Activated CD4-positive, alpha-beta memory T cell treated with anti-CD3 and anti-CD28 coated beads for 36 hours (primary cell): ENCODE data around the gene NLRP10. TPM values are rescaled to one million over a fixed set of nuclear protein-coding genes. Genes with fewer than 3 reads are reported as not detected.
A peak's percentile ranks its signal among the peaks of the same experiment; 100 is the strongest.
"Not testable (repeated sequence)": the region's sequence is repeated elsewhere in the genome, so short reads cannot be mapped to it uniquely, and the experiment has no call there.

Source experiments
- CTCF ChIA-PET: fragments of 350-600 bp; sonication (Branson Sonifier 250); formaldehyde crosslinking; loops from one replicate; lab custom pipeline; 2021; ENCODE audit warnings: antibody characterized with exemption, inconsistent platforms; lab: Charles Lee
- POLR2A ChIA-PET: fragments of 350-600 bp; sonication (Branson Sonifier 250); formaldehyde crosslinking; loops from one replicate; lab custom pipeline; 2021; ENCODE audit warnings: antibody characterized with exemption; lab: Charles Lee
- DNase-seq: peaks from one replicate; pipeline ENCODE4 v3.0.0-alpha.2; 2020
- H3K27ac Mint-ChIP-seq: one replicate; pipeline ENCODE4 v1.8.0; 2021; ENCODE audit warnings: mixed read lengths
- H3K27me3 Mint-ChIP-seq: one replicate; pipeline ENCODE4 v1.8.0; 2021; ENCODE audit warnings: mixed read lengths
- H3K36me3 Mint-ChIP-seq: one replicate; pipeline ENCODE4 v1.8.0; 2021; ENCODE audit warnings: mixed read lengths
- H3K4me1 Mint-ChIP-seq: one replicate; pipeline ENCODE4 v1.8.0; 2021; ENCODE audit warnings: low read depth, mixed read lengths
- H3K4me3 Mint-ChIP-seq: one replicate; pipeline ENCODE4 v1.8.0; 2021; ENCODE audit warnings: mild to moderate bottlenecking, mixed read lengths
- H3K9me3 Mint-ChIP-seq: one replicate; pipeline ENCODE4 v1.8.0; 2021; ENCODE audit warnings: mixed read lengths
- intact Hi-C: fragments of 100-400 bp; cut with micrococcal nuclease; formaldehyde crosslinking; loops from one replicate; pipeline ENCODE4 v1.15.1; 2023
- total RNA-seq, 2 experiments: library from RNA; stranded (reverse); gene quantifications; one replicate each; pipeline ENCODE4 v1.2.3, GENCODE V29; 2021

The NLRP10 gene
- total RNA-seq, 2 experiments from 2014 or later: not detected

DNA sequence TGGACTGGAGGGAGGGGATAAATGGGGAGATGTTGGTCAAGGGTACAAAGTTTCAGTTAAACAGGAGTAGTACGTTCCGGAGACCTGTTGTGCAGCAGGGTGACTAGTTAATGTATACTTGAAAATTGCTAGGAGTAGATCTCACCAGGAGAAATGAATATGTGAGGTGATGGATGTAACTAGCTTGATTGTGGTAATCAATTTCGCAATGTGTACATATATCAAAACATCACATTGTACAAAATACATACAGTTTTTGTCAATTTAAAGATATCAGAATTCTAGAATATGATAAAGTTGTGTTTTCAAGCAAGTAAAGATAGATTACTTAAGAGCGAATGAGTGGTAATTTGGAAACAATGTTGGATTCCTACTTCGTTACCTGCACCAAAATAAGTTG is 35.1 kb upstream of the NLRP10 start:
- Mint-ChIP-seq H3K36me3 (peaks cover 31% of the 10 kb centered on the region), H3K9me3 (no peaks in the 10 kb centered on the region), H3K27me3 (no peaks in the 10 kb centered on the region), H3K4me1 (peaks cover 5% of the 10 kb centered on the region), H3K4me3 (no peak overlapping the region), H3K27ac (no peak overlapping the region)
- intact Hi-C loops: no loop called here
- DNase-seq: no peak
- CTCF ChIA-PET: no interaction called here
- POLR2A ChIA-PET: no interaction called here

DNA sequence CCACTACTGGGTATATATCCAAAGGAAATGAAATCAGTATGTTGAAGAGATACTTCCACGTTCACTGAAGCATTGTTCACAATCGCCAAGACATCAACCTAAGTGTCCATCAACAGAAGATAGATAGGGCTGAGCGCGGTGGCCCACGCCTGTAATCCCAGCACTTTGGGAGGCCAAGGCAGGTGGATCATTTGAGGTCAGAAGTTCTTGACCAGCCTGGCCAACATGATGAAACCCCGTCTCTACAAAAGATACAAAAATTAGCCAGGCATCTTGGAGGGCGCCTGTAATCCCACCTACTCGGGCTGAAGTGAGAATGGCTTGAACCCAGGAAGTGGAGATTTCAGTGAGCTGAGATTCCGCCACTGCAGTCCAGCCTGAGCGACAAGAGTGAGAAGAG is 34.5 kb upstream of the NLRP10 start:
- DNase-seq: no peak
- POLR2A ChIA-PET: no interaction called here
- Mint-ChIP-seq H3K27me3 (no peaks in the 10 kb centered on the region), H3K4me1 (peaks cover 5% of the 10 kb centered on the region), H3K36me3 (peaks cover 37% of the 10 kb centered on the region), H3K27ac (no peak overlapping the region), H3K9me3 (no peaks in the 10 kb centered on the region), H3K4me3 (no peak overlapping the region)
- CTCF ChIA-PET: interaction anchor here (1.1 to 1.5 kb wide), 2 partner anchors 13 to 100 kb away, joined by 4 to 9 read pairs; partner anchors contain the start of gene EIF3F
- intact Hi-C loops: no loop called here

- no peak for DNase-seq
- Mint-ChIP-seq H3K27me3 (no peaks in the 10 kb centered on the region), H3K4me1 (peaks cover 12% of the 10 kb centered on the region), H3K36me3 (peaks cover 65% of the 10 kb centered on the region), H3K27ac (no peak overlapping the region), H3K9me3 (no peaks in the 10 kb centered on the region), H3K4me3 (no peak overlapping the region)
- ChIA-PET CTCF (interaction anchor here (1.5 to 1.7 kb wide), 3 partner anchors 8 to 105 kb away, joined by 3 to 9 read pairs (median 7); partner anchors contain the start of gene EIF3F), POLR2A (no interaction called here)
- intact Hi-C loops: no loop called here
Observed at GRCh38 chr11:7994581-7995278, 29.5 kb upstream of the NLRP10 start.

- Mint-ChIP-seq H3K4me1 (peaks cover 40% of the 10 kb centered on the region), H3K36me3 (peaks cover 15% of the 10 kb centered on the region), H3K27ac (peak overlapping the region; percentile 71), H3K4me3 (peak overlapping the region; percentile 93)
- ChIA-PET POLR2A (interaction anchor here (0.8 to 1.6 kb wide), 5 partner anchors 19 to 94 kb away, joined by 3 to 6 read pairs (median 4); no protein-coding TSS in a partner anchor), CTCF (interaction anchor here (0.6 to 2.2 kb wide), 28 partner anchors 8 to 474 kb away, joined by 3 to 115 read pairs (median 4); partner anchors contain the start of gene PPFIBP2)
- intact Hi-C loops: loop anchor here (1.0 to 10.0 kb wide), 3 partner anchors 95 to 697 kb away; partner anchors contain the start of genes PPFIBP2, RPL27A and TRIM66
- H3K9me3 Mint-ChIP-seq, H3K27me3 Mint-ChIP-seq, DNase-seq: not testable (repeated sequence)
Observed at GRCh38 chr11:7987560-7987883, 22.3 kb upstream of the NLRP10 start.

DNA sequence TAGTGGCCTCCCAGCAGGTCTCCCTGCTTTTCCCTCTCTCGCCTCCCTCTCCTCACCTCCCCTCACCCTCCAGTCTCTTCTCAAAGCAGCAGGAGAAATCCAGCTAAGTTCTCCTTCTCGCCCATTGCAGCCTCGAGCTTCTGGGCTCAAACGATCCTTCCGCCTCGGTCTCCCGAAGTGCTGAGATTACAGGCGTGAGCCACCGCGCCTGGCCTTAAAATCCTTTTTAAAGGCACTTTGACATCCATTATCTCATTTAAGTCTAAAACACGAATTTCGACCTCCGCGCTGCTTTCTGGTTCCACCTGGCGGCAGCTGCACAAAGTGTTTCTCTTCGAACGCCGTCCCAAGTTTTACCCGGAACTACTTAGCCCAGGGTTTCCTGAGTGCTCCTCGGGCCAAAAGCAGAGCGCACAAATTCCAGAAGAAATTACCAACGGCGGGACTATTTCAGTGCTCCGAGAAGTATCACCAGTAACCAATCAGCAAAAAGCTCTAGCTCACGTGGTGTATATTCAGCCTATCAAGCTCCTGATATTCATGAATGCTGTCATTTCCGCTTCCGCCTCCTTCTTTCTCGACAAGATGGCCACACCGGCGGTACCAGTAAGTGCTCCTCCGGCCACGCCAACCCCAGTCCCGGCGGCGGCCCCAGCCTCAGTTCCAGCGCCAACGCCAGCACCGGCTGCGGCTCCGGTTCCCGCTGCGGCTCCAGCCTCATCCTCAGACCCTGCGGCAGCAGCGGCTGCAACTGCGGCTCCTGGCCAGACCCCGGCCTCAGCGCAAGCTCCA is 21.7 kb upstream of the NLRP10 start, which contains the start of gene EIF3F:
Gene EIF3F, plus strand, starts transcription at position 570 of the 792 bp plus-strand sequence. Its CDS starts 16 bp downstream, at position 586.
- ChIA-PET POLR2A (interaction anchor here (0.6 to 1.6 kb wide), 7 partner anchors 16 to 97 kb away, joined by 3 to 7 read pairs (median 4); no protein-coding TSS in a partner anchor), CTCF (interaction anchor here (0.6 to 2.2 kb wide), 36 partner anchors 9 to 889 kb away, joined by 3 to 115 read pairs (median 4); partner anchors contain the start of genes PPFIBP2 and RIC3)
- H3K4me3 Mint-ChIP-seq: peak within 1 kb of the TSS; percentile 93
- peak; percentile 93 for DNase-seq
- H3K9me3 Mint-ChIP-seq: no peaks in the 10 kb centered on the region
- H3K27me3 Mint-ChIP-seq: no peaks in the 10 kb centered on the region
- intact Hi-C loops: loop anchor here (1.0 to 10.0 kb wide), 3 partner anchors 95 to 698 kb away; partner anchors contain the start of genes PPFIBP2, RPL27A and TRIM66
- H3K27ac Mint-ChIP-seq: peak within 1 kb of the TSS; percentile 91
- H3K4me1 Mint-ChIP-seq: peaks cover 40% of the 10 kb centered on the region
- peaks cover 12% of the 10 kb centered on the region for H3K36me3 Mint-ChIP-seq

- intact Hi-C loops: loop anchor here (10.0 kb wide), 1 partner anchor 701 kb away; the partner anchor contains the start of genes RPL27A and TRIM66
- CTCF ChIA-PET: interaction anchor here (1.1 to 2.7 kb wide), 3 partner anchors 91 to 116 kb away, joined by 3 to 11 read pairs (median 5); no protein-coding TSS in a partner anchor
- H3K4me3 Mint-ChIP-seq: no peak overlapping the region
- DNase-seq: no peak
- H3K27me3 Mint-ChIP-seq: no peaks in the 10 kb centered on the region
- peaks cover 3% of the 10 kb centered on the region for H3K36me3 Mint-ChIP-seq
- peaks cover 21% of the 10 kb centered on the region for H3K4me1 Mint-ChIP-seq
- POLR2A ChIA-PET: no interaction called here
- no peak overlapping the region for H3K27ac Mint-ChIP-seq
- H3K9me3 Mint-ChIP-seq: no peaks in the 10 kb centered on the region
Observed at GRCh38 chr11:7983832-7984590, 18.8 kb upstream of the NLRP10 start.

- Mint-ChIP-seq H3K4me3 (no peak overlapping the region), H3K27me3 (no peaks in the 10 kb centered on the region), H3K9me3 (no peaks in the 10 kb centered on the region), H3K4me1 (peaks cover 11% of the 10 kb centered on the region), H3K27ac (no peak overlapping the region), H3K36me3 (no peaks in the 10 kb centered on the region)
- DNase-seq: no peak
- POLR2A ChIA-PET: no interaction called here
- intact Hi-C loops: loop anchor here (10.0 kb wide), 1 partner anchor 702 kb away; the partner anchor contains the start of genes RPL27A and TRIM66
- CTCF ChIA-PET: interaction anchor here (1.1 to 2.7 kb wide), 3 partner anchors 23 to 117 kb away, joined by 3 to 11 read pairs (median 3); no protein-coding TSS in a partner anchor
Observed at GRCh38 chr11:7982582-7983119, 17.4 kb upstream of the NLRP10 start.

GRCh38 chr11:7981619-7982157 is 16.4 kb upstream of the NLRP10 start:
- DNase-seq: no peak
- Mint-ChIP-seq H3K4me3 (no peak overlapping the region), H3K36me3 (no peaks in the 10 kb centered on the region), H3K27ac (no peak overlapping the region), H3K27me3 (no peaks in the 10 kb centered on the region), H3K9me3 (no peaks in the 10 kb centered on the region), H3K4me1 (peaks cover 8% of the 10 kb centered on the region)
- CTCF ChIA-PET: interaction anchor here (2.7 kb wide), 1 partner anchor 89 kb away, joined by 11 read pairs; no protein-coding TSS in a partner anchor
- intact Hi-C loops: loop anchor here (10.0 kb wide), 1 partner anchor 703 kb away; the partner anchor contains the start of genes RPL27A and TRIM66
- POLR2A ChIA-PET: no interaction called here

- ChIA-PET CTCF (interaction anchor here (1.3 kb wide), 1 partner anchor 10 kb away, joined by 5 read pairs; the partner anchor contains the start of gene EIF3F), POLR2A (no interaction called here)
- no peak overlapping the region for H3K27ac Mint-ChIP-seq
- no peak for DNase-seq
- intact Hi-C loops: no loop called here
- no peak overlapping the region for H3K4me3 Mint-ChIP-seq
- H3K36me3 Mint-ChIP-seq: no peaks in the 10 kb centered on the region
- H3K9me3 Mint-ChIP-seq: no peaks in the 10 kb centered on the region
- peaks cover 6% of the 10 kb centered on the region for H3K27me3 Mint-ChIP-seq
- no peaks in the 10 kb centered on the region for H3K4me1 Mint-ChIP-seq
Observed at GRCh38 chr11:7977232-7977917, 12.1 kb upstream of the NLRP10 start.

DNA sequence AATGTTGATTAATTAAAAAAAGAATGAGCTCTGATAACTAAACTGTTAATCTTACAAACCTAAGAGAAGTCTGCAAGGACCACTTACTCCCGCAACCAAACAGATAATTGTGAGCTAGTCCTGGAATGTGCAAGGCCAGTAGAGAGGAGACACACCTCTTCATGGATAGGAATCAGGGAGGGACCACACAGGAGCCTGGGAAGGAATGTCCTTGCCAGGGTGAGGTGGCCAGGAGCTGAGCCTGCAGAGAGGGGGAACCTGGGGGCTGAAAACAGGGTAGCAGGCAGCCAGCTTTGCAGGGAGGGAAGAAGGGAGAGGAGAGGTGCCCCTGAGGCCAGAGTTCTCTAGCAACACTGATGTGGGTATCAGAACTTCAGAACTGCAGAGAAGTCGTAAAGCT is 9.4 kb upstream of the NLRP10 start:
- H3K27me3 Mint-ChIP-seq: peaks cover 6% of the 10 kb centered on the region
- H3K4me1 Mint-ChIP-seq: no peaks in the 10 kb centered on the region
- H3K36me3 Mint-ChIP-seq: no peaks in the 10 kb centered on the region
- POLR2A ChIA-PET: no interaction called here
- intact Hi-C loops: no loop called here
- no peaks in the 10 kb centered on the region for H3K9me3 Mint-ChIP-seq
- H3K27ac Mint-ChIP-seq: no peak overlapping the region
- no peak overlapping the region for H3K4me3 Mint-ChIP-seq
- CTCF ChIA-PET: interaction anchor here (1.3 to 3.4 kb wide), 4 partner anchors 12 to 284 kb away, joined by 3 to 13 read pairs (median 5); partner anchors contain the start of gene EIF3F
- no peak for DNase-seq
